GM18909 (cell line): ENCODE measurements around the gene VIT.

Source experiments
- ATAC-seq: cut with Tn5 transposase; IDR thresholded peaks from one replicate; pipeline ENCODE4 v1.9.1; 2021; ENCODE audit warnings: mild to moderate bottlenecking; ENCODE audit not compliant: unreplicated experiment, poor library complexity

Gene VIT

DNA sequence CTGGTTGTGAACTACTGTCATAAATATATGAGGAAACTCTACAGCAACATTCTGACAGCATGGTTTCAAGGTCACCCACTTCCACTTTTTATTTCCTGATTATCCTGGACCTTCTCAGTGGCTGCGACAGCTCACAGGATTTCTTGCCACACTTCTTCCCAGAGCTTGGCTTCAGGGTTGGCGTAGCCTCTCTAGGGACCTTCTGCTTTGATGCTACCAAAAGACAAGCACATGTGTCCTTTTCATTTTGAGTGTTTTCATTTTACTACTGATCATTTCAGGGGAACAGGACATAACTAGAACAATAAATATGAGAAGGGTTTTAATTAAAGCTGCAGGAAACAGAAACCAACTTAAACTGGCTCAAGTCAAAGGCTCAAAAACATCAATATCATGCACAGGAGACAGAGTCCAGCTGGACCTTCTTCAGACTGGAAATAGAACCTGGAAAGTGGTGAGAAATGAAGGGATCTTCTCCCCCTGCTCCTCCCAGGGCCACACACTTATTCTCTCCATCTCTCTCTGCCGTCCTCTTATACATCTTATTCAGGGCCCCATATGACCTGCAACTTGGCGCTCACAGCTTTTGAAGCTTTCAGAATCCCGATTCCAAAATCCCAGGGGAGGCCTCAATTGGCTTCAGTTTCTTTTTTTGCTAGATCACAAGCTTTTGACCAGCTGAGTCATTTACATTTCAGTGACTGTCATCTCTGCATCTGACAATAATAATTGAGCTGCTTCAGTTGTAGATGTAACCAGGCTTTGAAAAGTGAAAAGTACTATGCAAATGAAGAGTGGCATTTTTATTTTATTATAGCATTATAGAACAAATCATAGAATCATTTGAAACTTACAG is 9.7 kb downstream of the VIT start:
- no peak for ATAC-seq

DNA sequence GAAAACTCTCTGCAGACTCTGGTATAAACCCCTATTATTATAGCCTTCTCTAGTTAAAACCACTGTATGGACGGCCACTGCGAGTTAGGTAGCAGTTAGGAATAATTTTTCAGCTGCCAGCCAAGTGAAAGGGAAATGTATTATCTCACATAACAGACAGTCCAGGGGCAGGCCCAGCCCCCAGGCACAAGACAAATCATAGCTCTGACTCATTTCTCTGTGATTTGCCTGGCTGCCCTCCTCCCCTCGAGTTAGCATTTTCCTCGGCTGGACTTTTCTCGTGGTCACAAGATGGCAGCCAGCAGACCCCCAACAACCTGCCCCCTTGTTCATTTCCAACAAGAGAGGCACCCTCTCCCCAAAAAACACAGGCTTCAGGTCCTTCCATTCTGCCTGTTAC is 10.5 kb downstream of the VIT start:
- no peak for ATAC-seq

DNA sequence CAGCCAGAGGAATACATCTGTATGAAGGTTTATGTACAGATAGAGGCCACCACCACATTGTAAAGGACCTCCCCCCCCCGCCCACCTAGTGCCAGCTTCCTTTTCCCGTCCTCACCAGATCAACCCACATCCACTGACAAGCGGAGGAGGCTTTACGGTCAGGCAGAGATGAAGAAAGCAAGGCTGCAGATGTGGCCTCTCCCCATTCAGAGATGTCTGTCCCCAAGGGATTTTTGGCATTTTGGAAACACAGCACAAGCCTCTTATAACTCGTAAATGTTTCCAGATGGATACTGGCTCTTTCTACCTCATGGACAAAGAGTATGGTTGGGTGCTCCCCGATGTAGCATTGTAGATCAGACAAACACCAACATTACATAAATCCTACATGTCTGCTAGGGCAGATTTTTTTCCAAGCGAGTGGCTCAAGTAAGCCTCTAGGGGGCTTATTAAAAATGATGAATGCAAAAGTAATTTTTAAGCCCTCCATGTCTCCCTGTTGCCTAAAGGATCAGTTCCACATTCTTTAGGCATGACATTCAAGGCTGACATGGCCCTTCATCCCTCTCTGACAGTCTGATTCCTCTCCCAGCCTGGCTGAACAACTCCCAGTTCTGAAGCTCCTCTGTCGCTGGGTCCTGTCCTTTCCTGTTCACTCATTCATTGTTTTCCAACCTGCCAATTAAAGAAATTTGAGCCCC is 11.7 kb downstream of the VIT start:
- no peak for ATAC-seq

DNA sequence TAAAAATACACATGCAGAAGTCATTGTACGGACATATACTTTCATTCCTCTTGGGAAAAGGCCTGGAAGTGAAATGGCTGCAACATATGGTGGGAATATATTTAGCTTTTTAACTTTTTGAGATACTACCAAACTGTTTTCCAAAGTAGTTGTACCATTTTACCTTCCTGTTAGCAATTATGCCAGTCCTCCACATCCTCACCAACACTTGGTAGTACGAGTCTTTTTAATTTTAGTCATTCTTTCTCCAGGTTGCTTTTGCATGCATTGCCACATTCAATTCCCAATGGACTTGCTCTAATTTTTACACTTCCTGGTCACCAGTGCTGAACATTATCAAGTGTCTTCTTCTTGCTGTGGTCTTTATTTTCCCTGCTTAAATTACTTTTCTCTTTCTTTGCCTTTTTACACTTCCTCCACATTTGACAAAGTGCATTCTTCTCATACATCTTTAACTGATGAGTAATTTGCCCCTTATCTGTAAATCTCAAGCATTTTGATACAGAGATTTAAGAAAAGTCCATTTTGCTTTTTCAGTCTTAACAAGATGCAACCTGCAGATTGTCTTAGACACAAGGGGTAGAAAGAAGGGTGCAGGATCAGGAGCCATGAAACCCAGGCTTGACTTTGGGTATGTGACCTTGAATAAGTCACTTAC is 14.5 kb downstream of the VIT start:
- no peak for ATAC-seq

DNA sequence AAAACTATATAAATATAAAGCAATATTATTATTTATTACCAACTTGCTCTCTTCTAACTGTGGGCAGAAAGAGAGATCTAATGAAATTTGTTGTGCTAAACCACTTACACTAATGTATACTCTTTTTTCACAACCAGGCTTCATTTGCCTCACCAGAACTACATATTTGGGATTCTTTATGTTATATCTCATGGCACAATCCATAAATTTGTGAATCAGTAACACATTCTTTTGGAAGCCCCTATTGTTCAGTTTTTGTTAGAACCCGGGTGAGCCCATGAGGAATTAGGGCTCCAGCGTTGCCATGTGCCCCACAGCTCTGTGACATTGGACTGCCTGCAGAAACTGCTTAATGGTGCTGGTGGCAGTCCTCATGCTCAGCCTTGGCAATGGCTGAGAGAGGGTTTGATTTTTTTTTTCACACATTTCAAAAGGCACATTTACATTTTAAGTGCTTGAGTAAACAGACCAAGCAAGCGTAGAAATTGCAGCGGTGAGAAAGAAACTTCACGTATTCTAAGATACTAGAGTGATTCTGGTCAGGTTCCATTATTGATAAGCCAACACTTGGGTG is 15.3 kb downstream of the VIT start:
- no peak for ATAC-seq

DNA sequence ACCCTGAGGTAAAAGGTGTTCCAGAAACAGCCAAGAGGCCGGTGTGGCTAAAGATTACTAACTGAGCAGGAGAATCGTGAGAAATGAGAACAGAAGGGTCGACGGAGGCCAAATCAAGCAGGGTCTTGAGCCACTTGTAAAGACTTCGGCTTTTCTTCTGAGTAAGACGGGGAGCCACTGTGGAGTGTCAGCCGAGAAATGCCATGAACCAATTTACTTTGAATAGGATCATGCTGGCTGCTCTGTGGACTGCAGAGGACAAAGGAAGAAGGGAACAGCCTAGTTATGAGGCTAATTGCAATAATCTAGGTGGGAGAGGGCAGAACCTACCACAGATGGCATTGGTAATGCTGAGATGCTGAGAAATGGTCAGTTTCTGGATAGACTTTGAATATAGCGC is 16.8 kb downstream of the VIT start:
- ATAC-seq = no peak

DNA sequence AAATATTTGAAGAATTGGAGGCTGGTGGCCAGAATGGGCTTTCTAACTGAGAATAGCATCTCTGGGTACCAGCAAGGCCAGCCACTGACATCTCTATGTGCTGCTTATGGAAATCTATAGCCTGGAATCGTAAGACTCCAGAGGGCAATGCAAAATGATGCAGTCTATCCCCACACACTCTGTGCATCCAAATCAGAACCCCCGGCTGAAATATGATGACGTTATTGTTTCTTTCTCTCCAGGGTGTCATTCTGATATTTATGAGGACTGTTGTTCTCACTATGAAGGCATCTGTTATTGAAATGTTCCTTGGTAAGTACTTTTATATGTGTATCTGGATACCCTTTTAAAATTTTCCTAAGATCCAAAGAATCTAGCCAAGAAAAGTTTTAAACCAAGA is 19.6 kb downstream of the VIT start:
- no peak for ATAC-seq

DNA sequence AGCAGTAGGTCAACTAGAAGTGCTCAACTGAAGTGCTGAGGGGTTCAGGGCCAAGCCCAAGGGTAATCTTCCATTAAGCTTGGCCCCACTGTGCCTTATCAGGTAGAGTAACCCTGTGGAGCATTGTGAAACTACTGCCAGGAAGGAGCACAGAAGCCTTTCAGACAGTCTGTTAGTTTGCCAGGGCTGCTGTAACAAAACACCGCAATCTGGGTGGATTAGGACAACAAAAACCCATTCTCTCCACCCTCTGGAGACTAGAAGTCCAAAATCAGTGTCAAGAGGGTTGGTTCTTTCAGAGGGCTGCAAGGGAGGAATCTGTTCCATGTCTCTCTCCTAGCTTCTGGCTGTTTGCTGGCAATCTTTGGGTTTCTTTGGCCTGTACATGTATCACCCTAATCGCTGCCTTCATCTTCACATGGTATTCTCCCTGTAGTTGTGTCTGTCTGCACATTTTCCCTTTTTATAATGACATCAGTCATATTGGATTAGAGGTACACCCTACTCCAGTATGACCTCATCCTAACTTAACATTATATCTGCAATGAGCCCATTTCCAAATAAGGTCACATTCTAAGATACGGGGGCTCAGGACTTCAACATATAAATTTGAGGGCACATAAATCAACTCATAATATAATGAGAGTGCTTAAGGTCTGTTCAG is 21.2 kb downstream of the VIT start:
- no peak for ATAC-seq

DNA sequence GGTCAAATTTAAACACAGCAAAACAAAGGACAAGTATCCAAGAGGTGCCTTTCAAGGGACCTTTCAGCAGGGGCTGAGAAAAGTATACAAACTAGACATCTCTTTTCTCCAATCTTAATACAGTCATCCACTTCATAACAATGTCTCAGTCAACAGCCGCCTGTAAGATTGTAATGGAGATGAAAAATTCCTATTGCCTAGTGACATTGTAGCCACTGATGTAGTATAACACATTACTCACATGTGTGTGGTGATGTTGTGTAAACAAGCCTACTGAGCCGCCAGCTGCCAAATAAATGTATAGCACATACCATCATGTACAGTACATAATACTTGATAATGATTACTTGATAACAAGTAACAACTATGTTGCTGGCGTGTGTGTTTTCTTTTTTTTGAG is 31.0 kb downstream of the VIT start:
- ATAC-seq = no peak

DNA sequence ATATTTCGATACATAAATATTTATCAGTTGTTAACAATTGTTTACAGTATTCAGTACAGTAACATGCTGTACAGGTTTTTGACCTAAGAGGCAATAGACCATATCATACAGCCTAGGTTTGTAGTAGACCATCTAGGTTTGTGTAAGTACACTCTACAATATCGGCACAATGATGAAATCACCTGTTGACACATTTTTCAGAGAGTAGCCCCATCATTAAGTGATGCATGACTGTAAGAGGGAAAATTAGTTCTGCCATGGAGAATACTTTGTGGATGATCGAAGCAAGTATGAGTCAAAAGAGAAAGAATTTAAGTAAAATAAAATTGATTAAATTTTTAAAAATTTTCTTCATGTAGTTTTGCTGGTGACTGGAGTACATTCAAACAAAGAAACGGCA is 32.6 kb downstream of the VIT start:
- ATAC-seq = no peak

DNA sequence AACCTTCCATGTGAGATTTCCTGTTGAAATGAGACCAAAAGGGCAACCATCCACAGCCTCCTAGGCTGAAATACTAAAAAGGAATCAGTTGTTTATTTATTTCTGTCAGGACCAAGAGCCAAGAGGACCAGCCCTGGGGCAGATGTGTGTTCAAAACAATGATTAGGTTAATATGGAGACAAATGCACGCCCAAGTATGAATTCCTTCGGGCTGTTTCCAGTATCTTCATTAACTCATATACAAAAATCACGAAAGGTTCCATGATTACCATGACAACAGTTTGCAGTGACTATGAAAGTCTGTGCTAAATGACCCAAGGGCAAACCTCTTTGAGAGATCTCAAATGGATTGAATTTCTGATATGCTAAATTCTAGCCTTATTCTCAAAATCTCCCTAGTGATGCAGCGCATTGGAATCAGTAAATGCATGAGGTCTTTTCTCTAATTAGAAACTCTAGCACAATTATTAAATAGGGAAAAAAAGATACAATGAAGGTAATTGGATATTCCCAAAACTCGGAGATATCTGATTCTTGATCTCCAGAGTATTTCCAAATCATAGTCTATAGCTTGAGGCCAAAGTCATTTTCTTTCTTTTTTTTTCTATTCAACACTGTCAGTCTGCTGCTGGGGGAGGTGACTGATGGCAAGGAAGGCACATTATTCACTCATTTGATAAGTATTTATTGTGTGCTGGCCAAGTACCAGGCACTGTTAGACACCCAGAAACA is 35.6 kb downstream of the VIT start:
- no peak for ATAC-seq

DNA sequence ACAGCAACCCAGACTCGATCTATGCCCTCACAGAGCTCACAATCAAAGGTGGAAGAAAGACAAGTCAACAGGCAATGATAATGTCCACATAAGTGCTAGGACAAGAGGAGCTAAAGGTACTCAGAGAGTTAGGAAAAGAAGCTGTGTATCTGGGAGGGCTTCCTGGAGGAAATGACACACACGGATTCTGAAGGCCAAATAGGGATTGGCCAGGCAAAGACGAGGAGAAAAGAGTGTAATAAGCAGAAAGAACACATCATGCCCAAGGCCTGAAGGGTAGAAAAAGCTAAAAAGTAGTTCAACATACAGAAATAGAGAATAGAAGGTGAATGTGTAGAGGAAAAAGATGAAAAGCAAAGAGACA is 36.1 kb downstream of the VIT start:
- ATAC-seq = no peak

DNA sequence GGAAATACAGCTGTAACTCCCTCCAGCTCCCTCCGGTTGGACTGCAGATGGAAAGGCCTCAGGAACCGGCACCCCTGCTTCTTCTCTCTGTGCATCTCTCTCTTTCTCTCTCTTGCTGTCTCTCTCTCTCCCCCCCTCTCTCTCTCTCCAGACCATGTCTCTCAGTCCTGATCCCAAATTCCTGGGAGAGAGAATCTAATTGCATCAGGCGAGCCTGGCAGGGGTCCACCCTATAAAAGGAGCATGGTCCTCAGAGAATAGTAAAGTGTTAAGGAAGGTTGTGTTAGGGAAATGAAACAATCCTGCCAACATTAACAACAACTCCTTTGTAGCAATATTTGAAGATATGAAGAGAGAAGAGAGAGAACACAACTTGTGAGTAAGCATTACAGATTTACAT is 36.7 kb downstream of the VIT start:
- ATAC-seq = no peak

DNA sequence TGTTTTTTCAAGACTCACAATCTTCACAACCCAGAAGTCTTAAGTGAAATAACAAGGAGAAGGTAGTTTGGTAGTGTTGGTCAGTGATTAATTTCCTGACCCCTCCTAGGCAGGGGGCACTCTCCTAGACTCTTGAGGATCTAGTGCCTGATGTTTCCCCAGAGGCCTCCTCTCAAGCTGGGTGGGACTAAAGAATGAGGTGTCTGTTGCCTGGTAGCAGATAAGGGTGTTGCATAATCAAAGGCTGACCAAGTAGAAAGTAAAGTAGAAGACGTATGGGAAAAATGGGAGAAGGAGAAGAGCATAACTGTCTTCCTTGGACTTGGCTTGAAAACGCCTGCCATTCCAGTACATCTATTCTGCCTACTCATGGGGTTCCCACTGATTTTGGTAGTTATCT is 37.8 kb downstream of the VIT start:
- ATAC-seq = no peak

DNA sequence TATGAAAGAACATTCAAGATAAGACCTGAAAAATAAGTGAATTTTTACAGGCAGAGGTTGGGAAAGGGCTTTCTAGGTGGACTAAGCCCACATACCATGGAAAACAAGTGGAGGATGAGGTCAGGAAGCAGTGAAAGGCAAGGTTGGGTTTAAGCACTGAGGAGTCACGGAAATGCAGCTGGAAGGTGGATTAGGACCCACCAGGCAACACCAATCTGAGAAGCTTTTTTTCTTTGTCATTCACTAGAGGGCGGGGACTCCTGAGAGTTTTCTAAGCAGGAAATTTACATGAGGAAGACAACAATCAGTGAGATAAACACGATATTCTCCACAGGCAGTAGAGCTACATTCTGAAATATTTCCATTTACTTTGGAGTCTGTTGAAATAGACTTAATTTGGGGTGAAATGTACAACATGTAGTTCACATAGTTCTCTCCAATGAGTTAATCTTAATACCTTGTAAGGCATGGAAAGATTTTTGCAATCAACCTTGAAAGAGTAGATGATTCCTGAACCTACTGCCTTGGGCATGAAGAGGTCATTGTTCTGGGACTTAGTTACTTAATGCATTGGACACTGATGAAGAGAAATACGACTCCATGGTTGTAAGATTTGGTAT is 40.7 kb downstream of the VIT start:
- no peak for ATAC-seq

DNA sequence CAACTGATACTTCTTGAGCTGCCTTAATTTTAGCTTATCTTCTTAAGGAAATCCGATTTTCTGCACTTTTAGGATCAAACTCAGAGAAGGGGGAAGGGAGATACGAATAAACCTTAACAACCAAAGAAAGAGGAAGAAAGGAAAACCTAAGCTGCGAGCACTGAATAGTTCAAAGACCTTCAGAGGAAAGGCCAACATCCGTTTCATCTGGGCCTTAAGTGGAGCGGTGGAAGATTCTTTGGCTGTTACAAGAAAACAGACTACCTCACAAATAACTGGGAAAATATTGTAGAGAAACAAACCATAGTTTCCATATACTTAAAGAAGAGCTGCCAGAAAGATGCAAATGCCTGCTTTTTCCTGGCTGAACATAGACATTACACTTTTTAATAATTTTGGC is 43.6 kb downstream of the VIT start:
- no peak for ATAC-seq

DNA sequence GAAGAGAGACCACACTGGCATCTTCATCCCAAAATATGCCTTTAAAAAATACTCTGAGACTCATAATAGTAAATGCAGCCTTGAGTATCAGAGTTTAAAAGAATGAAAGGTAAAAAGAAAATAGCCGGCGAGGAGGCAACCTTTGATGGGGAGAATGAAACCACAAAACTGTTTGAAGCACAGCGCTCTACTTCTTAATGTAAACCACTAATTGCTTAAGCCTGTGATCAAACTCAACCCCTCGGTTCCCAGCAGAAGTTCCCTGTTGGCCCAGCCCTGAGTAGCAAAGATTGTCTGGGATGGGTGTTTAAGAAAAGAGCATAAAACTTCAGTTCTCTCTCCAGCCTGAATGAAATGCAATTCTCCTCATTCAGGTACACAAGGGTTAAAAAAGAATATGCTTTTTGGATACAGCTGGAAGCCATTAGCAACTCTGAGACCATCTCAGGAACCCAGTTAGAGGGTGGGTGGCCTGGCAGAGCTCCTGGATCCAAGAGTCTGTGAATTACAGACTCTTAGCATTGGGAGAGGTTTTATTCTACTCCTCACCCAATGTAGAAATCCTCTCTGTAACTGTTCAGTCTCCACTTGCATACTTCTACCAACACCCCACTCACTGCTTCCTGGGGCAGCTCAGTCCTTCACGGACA is 44.8 kb downstream of the VIT start:
- ATAC-seq = no peak

DNA sequence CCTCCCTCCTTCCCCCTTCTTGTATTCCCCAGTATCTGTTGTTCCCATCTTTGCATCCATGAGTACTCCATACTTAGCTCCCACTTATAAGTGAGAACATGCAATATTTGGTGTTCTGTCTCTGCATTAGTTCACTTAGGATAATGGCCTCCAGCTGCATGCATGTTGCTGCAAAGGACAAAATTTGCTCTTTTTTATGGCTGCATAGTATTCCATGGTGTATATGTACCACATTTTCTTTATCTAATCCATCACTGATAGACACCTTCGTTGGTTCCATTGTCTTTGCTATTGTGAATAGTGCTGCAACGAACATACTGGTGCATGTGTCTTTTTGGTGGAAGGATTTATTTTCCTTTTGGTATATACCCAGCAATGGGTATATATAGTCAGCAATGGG is 47.4 kb downstream of the VIT start:
- no peak for ATAC-seq

DNA sequence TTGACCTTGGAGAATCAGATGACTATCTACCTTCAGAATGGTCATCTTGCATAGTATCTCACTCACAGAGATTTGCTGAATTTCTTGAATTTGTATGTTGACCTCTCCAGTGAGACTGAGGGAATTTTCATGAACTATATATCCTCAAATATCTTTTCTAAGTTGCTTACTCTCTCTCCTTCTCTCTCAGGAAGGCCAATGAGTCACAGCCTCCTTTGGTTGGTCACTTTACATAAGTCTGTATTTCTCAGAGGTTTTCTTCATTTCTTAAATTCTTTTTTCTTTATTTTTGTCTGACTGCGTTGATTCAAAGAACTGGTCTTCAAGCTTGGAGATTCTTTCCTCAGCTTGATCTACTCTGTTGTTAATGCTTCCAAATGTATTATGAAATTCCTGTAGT is 51.7 kb downstream of the VIT start:
- no peak for ATAC-seq
